HepG2 (cell line): ENCODE results near the gene LRP5. TPM values are rescaled to one million over a fixed set of nuclear protein-coding genes. Genes with fewer than 3 reads are reported as not detected.

Experiments
- BCL3 ChIP-seq: sonication (generic); formaldehyde crosslinking; IDR thresholded peaks from 2 replicates; pipeline ENCODE4 v1.5.1; 2020; ENCODE audit warnings: mild to moderate bottlenecking, missing genetic modification reagents, moderate library complexity
- CEBPG ChIP-seq: IDR thresholded peaks from 2 replicates; pipeline ENCODE4 v1.6.1; 2016
- EZH2 ChIP-seq: conservative IDR thresholded peaks from 2 replicates; pipeline ENCODE4 v1.6.1; 2012; ENCODE audit warnings: mild to moderate bottlenecking, low read depth, low read length, moderate library complexity
- FOSL2 ChIP-seq: sonication (generic); formaldehyde crosslinking; IDR thresholded peaks from 2 replicates; pipeline ENCODE4 v1.4.0; 2020; ENCODE audit warnings: missing genetic modification reagents
- HOXA3 ChIP-seq: sonication (generic); formaldehyde crosslinking; IDR thresholded peaks from 2 replicates; pipeline ENCODE4 v1.5.0; 2020; ENCODE audit warnings: missing genetic modification reagents
- MXD3 ChIP-seq: IDR thresholded peaks from 2 replicates; pipeline ENCODE4 v1.6.1; 2016; ENCODE audit warnings: mild to moderate bottlenecking, missing biosample characterization, missing genetic modification reagents
- MXD4 ChIP-seq: IDR thresholded peaks from 2 replicates; pipeline ENCODE4 v1.6.1; 2016; ENCODE audit warnings: mild to moderate bottlenecking, missing biosample characterization, missing genetic modification reagents
- MXI1 ChIP-seq: IDR thresholded peaks from 3 replicates; pipeline ENCODE4 v1.6.1; 2012; ENCODE audit warnings: low read depth, low read length, inconsistent platforms, borderline replicate concordance
- RNF219 ChIP-seq: sonication (generic); formaldehyde crosslinking; IDR thresholded peaks from 2 replicates; pipeline ENCODE4 v1.5.0; 2020; ENCODE audit warnings: mild to moderate bottlenecking, missing genetic modification reagents
- SSRP1 ChIP-seq: IDR thresholded peaks from 2 replicates; pipeline ENCODE4 v1.6.1; 2016; ENCODE audit warnings: control low read depth
- YEATS2 ChIP-seq: sonication (generic); formaldehyde crosslinking; IDR thresholded peaks from 2 replicates; pipeline ENCODE4 v1.4.0; 2020; ENCODE audit warnings: missing genetic modification reagents, borderline replicate concordance
- YY1 ChIP-seq: IDR thresholded peaks from 2 replicates; pipeline ENCODE4 v1.6.1; 2011; ENCODE audit warnings: low read length, low read depth, moderate library complexity, mild to moderate bottlenecking; ENCODE audit not compliant: insufficient read depth, insufficient replicate concordance
- ZNF12 ChIP-seq: sonication (generic); formaldehyde crosslinking; IDR thresholded peaks from 2 replicates; pipeline ENCODE4 v1.5.0; 2020; ENCODE audit warnings: missing genetic modification reagents
- ZNF160 ChIP-seq: sonication (generic); formaldehyde crosslinking; IDR thresholded peaks from 2 replicates; pipeline ENCODE4 v1.8.0; 2022; ENCODE audit warnings: mild to moderate bottlenecking, inconsistent platforms, missing genetic modification reagents
- ZNF292 ChIP-seq: sonication (generic); formaldehyde crosslinking; IDR thresholded peaks from 2 replicates; pipeline ENCODE4 v1.8.1; 2022; ENCODE audit warnings: mild to moderate bottlenecking, low read depth, missing genetic modification reagents, borderline replicate concordance
- ZNF772 ChIP-seq: sonication (generic); formaldehyde crosslinking; IDR thresholded peaks from 2 replicates; pipeline ENCODE4 v1.5.0; 2020; ENCODE audit warnings: mild to moderate bottlenecking, missing genetic modification reagents
- polyA plus RNA-seq, 8 experiments: library from polyadenylated mRNA; depleted of rRNA in 3 of 8; stranded (reverse) in 7 of 8; unstranded in 1 of 8; fragments of >200 nt; fragmentation: Illumina TruSeq in 4 of 8; extraction: Trizol in 4 of 8; gene quantifications; 2 replicates each; pipeline versions ENCODE4 v1.2.1 to v1.2.3, GENCODE V29; 2011 to 2016; ENCODE audit warnings: low read depth in 4 of 8, missing spikeins in 1 of 8, mixed read lengths in 1 of 8; ENCODE audit not compliant: insufficient read depth in 1 of 8
- total RNA-seq, 5 experiments: library from RNA; depleted of rRNA; stranded (reverse); fragments of >200 nt; fragmentation: Illumina TruSeq; extraction: Trizol; gene quantifications; 2 replicates each; pipeline ENCODE4 v1.2.3, GENCODE V29; 2016; ENCODE audit warnings: low read depth in 1 of 5
- TF ChIP-seq, protein P1 (sequence below): sonication (generic); formaldehyde crosslinking; IDR thresholded peaks from 2 replicates; pipeline ENCODE4 v1.4.0; 2020; ENCODE audit warnings: mild to moderate bottlenecking, missing genetic modification reagents
- TF ChIP-seq, protein P2 (sequence below): sonication (generic); formaldehyde crosslinking; IDR thresholded peaks from 2 replicates; pipeline ENCODE4 v1.4.0; 2020; ENCODE audit warnings: missing genetic modification reagents, mild to moderate bottlenecking, borderline replicate concordance

LRP5 gene
- total and polyA plus RNA-seq, 2 of the 13 experiments (the other 11 are each of a cell fraction or from before 2014, with no cell fraction given): 40.4 to 64.0 TPM

- TF ChIP-seq ZNF772 (CRISPR knock-in tag) (0 out of 2 replicates have a peak, but pooled peaks have one; percentile 20), ZNF292 (CRISPR knock-in tag) (no peak), MXD4 (CRISPR knock-in tag) (peak; percentile 78; the same call in 1 of the 2 replicates), MXI1 (peak; percentile 81; the same call in 1 of the 3 replicates), CEBPG (CRISPR knock-in tag) (no peak; the same call in 1 of the 2 replicates), HOXA3 (CRISPR knock-in tag) (peak; percentile 88), ZNF160 (CRISPR knock-in tag) (no peak), RNF219 (CRISPR knock-in tag) (no peak), FOSL2 (CRISPR knock-in tag) (0 out of 2 replicates have a peak, but pooled peaks have one; percentile 7), BCL3 (CRISPR knock-in tag) (no peak), MXD3 (CRISPR knock-in tag) (peak; percentile 74), ZNF12 (CRISPR knock-in tag) (no peak), YY1 (peak; percentile 51), EZH2 (no peak), SSRP1 (CRISPR knock-in tag) (no peak), YEATS2 (CRISPR knock-in tag) (no peak)
- TF ChIP-seq, protein P1, sequence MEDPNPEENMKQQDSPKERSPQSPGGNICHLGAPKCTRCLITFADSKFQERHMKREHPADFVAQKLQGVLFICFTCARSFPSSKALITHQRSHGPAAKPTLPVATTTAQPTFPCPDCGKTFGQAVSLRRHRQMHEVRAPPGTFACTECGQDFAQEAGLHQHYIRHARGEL (CRISPR knock-in tag): no peak
- TF ChIP-seq, protein P2, sequence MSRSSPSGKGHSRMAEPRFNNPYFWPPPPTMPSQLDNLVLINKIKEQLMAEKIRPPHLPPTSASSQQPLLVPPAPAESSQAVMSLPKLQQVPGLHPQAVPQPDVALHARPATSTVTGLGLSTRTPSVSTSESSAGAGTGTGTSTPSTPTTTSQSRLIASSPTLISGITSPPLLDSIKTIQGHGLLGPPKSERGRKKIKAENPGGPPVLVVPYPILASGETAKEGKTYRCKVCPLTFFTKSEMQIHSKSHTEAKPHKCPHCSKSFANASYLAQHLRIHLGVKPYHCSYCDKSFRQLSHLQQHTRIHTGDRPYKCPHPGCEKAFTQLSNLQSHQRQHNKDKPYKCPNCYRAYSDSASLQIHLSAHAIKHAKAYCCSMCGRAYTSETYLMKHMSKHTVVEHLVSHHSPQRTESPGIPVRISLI (CRISPR knock-in tag): no peak
These were observed 14.2 kb downstream of the LRP5 start (continued) for GRCh38 chr11:68326334-68327215.
